CD14-positive monocyte (primary cell): ENCODE data around the gene PPM1M. TPM values are rescaled to one million over a fixed set of nuclear protein-coding genes. Genes with fewer than 3 reads are reported as not detected.

ENCODE experiments used
- DNase-seq, 3 donors: peaks; one replicate each; pipeline ENCODE4 v3.0.0-alpha.2; 2011 to 2022
- H2AFZ ChIP-seq: 2 replicates; pipeline ENCODE4 v1.6.0; 2012; ENCODE audit warnings: mild to moderate bottlenecking, low read depth, low read length, inconsistent platforms; ENCODE audit not compliant: insufficient read depth, poor library complexity, severe bottlenecking
- H3K27ac ChIP-seq, 2 donors: 1 replicate in 1 of 2; 2 replicates in 1 of 2; pipeline ENCODE4 v1.5.1; 2012 to 2013; ENCODE audit warnings: low read length in 2 of 2, control low read depth in 1 of 2, inconsistent platforms in 1 of 2, low read depth in 1 of 2, mild to moderate bottlenecking in 1 of 2
- H3K27me3 ChIP-seq, 2 donors: one replicate each; pipeline versions ENCODE4 v1.6.0 to v1.6.1; 2011 to 2013; ENCODE audit warnings: low read length in 2 of 2; ENCODE audit not compliant: control insufficient read depth in 2 of 2, insufficient read depth in 2 of 2
- H3K36me3 ChIP-seq, 2 donors: replicated peaks in 1 of 2; 1 replicate in 1 of 2; 2 replicates in 1 of 2; pipeline versions ENCODE4 v1.5.1 to v1.6.1; 2012 to 2013; ENCODE audit warnings: low read length in 2 of 2, control low read depth in 1 of 2, inconsistent platforms in 1 of 2, mild to moderate bottlenecking in 1 of 2; ENCODE audit not compliant: insufficient read depth in 2 of 2, control insufficient read depth in 1 of 2
- H3K4me1 ChIP-seq, 2 donors: 1 replicate in 1 of 2; 2 replicates in 1 of 2; pipeline versions ENCODE4 v1.5.1 to v1.6.1; 2012 to 2013; ENCODE audit warnings: low read length in 2 of 2, control low read depth in 1 of 2, inconsistent platforms in 1 of 2, mild to moderate bottlenecking in 1 of 2, moderate library complexity in 1 of 2; ENCODE audit not compliant: insufficient read depth in 2 of 2, control insufficient read depth in 1 of 2
- H3K4me2 ChIP-seq: replicated peaks from 2 replicates; pipeline ENCODE3; 2012; ENCODE audit warnings: low read length, moderate library complexity, mild to moderate bottlenecking; ENCODE audit not compliant: poor library complexity, severe bottlenecking; ENCODE audit errors: extremely low read depth
- H3K4me3 ChIP-seq, 3 experiments: fragments of 200-600 bp in 1 of 3; sonication (generic) in 1 of 3; replicated peaks in 1 of 3; 1 replicate in 2 of 3; 2 replicates in 1 of 3; pipeline ENCODE4 v1.5.1; 2011 to 2013; ENCODE audit warnings: low read length in 3 of 3, mild to moderate bottlenecking in 3 of 3, control low read depth in 2 of 3, low read depth in 2 of 3, inconsistent platforms in 1 of 3, moderate library complexity in 1 of 3
- H3K79me2 ChIP-seq: 2 replicates; pipeline ENCODE4 v1.6.0; 2012; ENCODE audit warnings: mild to moderate bottlenecking, control low read depth, inconsistent platforms, low read length, moderate library complexity; ENCODE audit not compliant: insufficient read depth
- H3K9ac ChIP-seq: 2 replicates; pipeline ENCODE4 v1.6.0; 2017; ENCODE audit warnings: low read length, mild to moderate bottlenecking; ENCODE audit not compliant: insufficient read depth, poor library complexity, severe bottlenecking
- H3K9me3 ChIP-seq, 2 donors: replicated peaks in 1 of 2; 1 replicate in 1 of 2; 2 replicates in 1 of 2; pipeline versions ENCODE4 v1.5.1 to v1.6.1; 2012 to 2013; ENCODE audit warnings: low read length in 2 of 2, control low read depth in 1 of 2; ENCODE audit not compliant: control insufficient read depth in 1 of 2, insufficient read depth in 1 of 2
- H4K20me1 ChIP-seq: 2 replicates; pipeline ENCODE4 v1.6.0; 2012; ENCODE audit warnings: mild to moderate bottlenecking, low read length, control low read depth, moderate library complexity; ENCODE audit not compliant: insufficient read depth
- H3K27ac Mint-ChIP-seq, 7 donors: one replicate each; pipeline ENCODE4 v1.8.0; 2020; ENCODE audit warnings: mild to moderate bottlenecking in 7 of 7, mixed read lengths in 7 of 7, moderate library complexity in 6 of 7, inconsistent platforms in 2 of 7
- H3K27me3 Mint-ChIP-seq, 3 donors: one replicate each; pipeline ENCODE4 v1.8.0; 2021 to 2022; ENCODE audit warnings: low read depth in 3 of 3, mild to moderate bottlenecking in 3 of 3, mixed read lengths in 3 of 3, moderate library complexity in 3 of 3, inconsistent platforms in 1 of 3
- H3K36me3 Mint-ChIP-seq, 2 donors: one replicate each; pipeline ENCODE4 v1.8.0; 2020; ENCODE audit warnings: mixed read lengths in 2 of 2, inconsistent platforms in 1 of 2, mild to moderate bottlenecking in 1 of 2
- H3K4me1 Mint-ChIP-seq: one replicate; pipeline ENCODE4 v1.8.0; 2020; ENCODE audit warnings: mild to moderate bottlenecking, mixed read lengths
- H3K4me3 Mint-ChIP-seq, 2 donors: one replicate each; pipeline ENCODE4 v1.8.0; 2020; ENCODE audit warnings: mild to moderate bottlenecking in 2 of 2, mixed read lengths in 2 of 2, moderate library complexity in 1 of 2
- H3K9me3 Mint-ChIP-seq, 7 donors: one replicate each; pipeline ENCODE4 v1.8.0; 2020 to 2022; ENCODE audit warnings: mixed read lengths in 7 of 7, mild to moderate bottlenecking in 6 of 7, moderate library complexity in 6 of 7, inconsistent platforms in 2 of 7
- CTCF ChIP-seq: fragments of 200-600 bp; IDR thresholded peaks from one replicate; pipeline ENCODE4 v1.8.0; 2022; ENCODE audit warnings: antibody characterized with exemption, mild to moderate bottlenecking
- WGBS: methylation state at CpG from one replicate; pipeline ENCODE4 v1.1.5; 2013; ENCODE audit warnings: missing lambda C conversion rate; ENCODE audit not compliant: insufficient coverage; 5-methylcytosine and 5-hydroxymethylcytosine counted together
- intact Hi-C, 2 donors: fragments of 100-400 bp; cut with micrococcal nuclease; formaldehyde crosslinking; loops; one replicate each; pipeline versions ENCODE4 v1.15.0 to v1.15.1; 2023
- polyA plus RNA-seq, 3 donors: library from polyadenylated mRNA; depleted of rRNA in 1 of 3; unstranded in 2 of 3; stranded (reverse) in 1 of 3; fragments of 300-500 nt in 2 of 3; fragments of >200 nt in 1 of 3; fragmentation: Illumina TruSeq in 2 of 3; gene quantifications; 1 replicate in 2 of 3; 2 replicates in 1 of 3; pipeline ENCODE4 v1.2.3, GENCODE V29; 2012 to 2021

PPM1M gene
- polyA plus RNA-seq, 3 donors = 92.8 to 144 (median 120) TPM

GRCh38 chr3:52237657-52238172, 7.8 kb upstream of the PPM1M start:
- Histone ChIP-seq H3K27ac (peak overlapping the region; percentile 79 to 91), H3K79me2 (peaks cover 87% of the 10 kb centered on the region), H3K4me3 (peak overlapping the region; percentile 88 to 100 (median 93)), H3K4me1 (peaks cover 49 to 77% of the 10 kb centered on the region in 2 donors), H3K36me3 (peaks cover 25 to 33% of the 10 kb centered on the region in 2 donors), H3K27me3 (no peaks in the 10 kb centered on the region), H4K20me1 (peaks cover 58% of the 10 kb centered on the region), H3K4me2 (peak overlapping the region; percentile 97), H2AFZ (peak overlapping the region; percentile 38), H3K9me3 (no peaks in the 10 kb centered on the region), H3K9ac (peak overlapping the region; percentile 83)
- no peak for TF ChIP-seq CTCF
- 0% methylated on average over 7 of the region's 8 CpGs for WGBS
- Mint-ChIP-seq H3K27ac (peak overlapping the region; percentile 91 to 95 (median 92)), H3K27me3 (no peaks in the 10 kb centered on the region), H3K36me3 (peaks cover 33 to 35% of the 10 kb centered on the region in 2 donors), H3K9me3 (peaks cover 0 to 1% (median 0%) of the 10 kb centered on the region in 7 donors), H3K4me1 (peaks cover 56% of the 10 kb centered on the region), H3K4me3 (peak overlapping the region; percentile 90 to 97)
- peak; percentile 78 to 91 (median 89) for DNase-seq
- intact Hi-C loops = no loop called here

GRCh38 chr3:52238193-52238760, 7.3 kb upstream of the PPM1M start:
- H3K9me3 ChIP-seq = no peaks in the 10 kb centered on the region
- Mint-ChIP-seq H3K9me3 (peaks cover 0 to 2% (median 0%) of the 10 kb centered on the region in 7 donors), H3K27ac (peak overlapping the region; percentile 91 to 95 (median 92)), H3K4me1 (peaks cover 61% of the 10 kb centered on the region), H3K4me3 (peak overlapping the region; percentile 90 to 97), H3K27me3 (no peaks in the 10 kb centered on the region), H3K36me3 (peaks cover 30% of the 10 kb centered on the region in 2 donors)
- H3K4me2 ChIP-seq = peak overlapping the region; percentile 97
- no peaks in the 10 kb centered on the region for H3K27me3 ChIP-seq
- peak in 1 of 3 donors; percentile 29 for DNase-seq
- 11% methylated on average over 8 of the region's 11 CpGs for WGBS
- peaks cover 81% of the 10 kb centered on the region for H3K79me2 ChIP-seq
- H3K36me3 ChIP-seq = peaks cover 21 to 27% of the 10 kb centered on the region in 2 donors
- no peak for TF ChIP-seq CTCF
- intact Hi-C loops = no loop called here
- H4K20me1 ChIP-seq = peaks cover 52% of the 10 kb centered on the region
- H3K4me1 ChIP-seq = peaks cover 52 to 77% of the 10 kb centered on the region in 2 donors
- H3K27ac ChIP-seq = peak overlapping the region; percentile 79 to 91
- H3K9ac ChIP-seq = peak overlapping the region; percentile 83
- peak overlapping the region; percentile 95 for H2AFZ ChIP-seq
- H3K4me3 ChIP-seq = peak overlapping the region; percentile 88 to 100 (median 93)
